DOHH2 (cell line): ENCODE data around the gene INSRR.

ENCODE experiments used
- EZH2phosphoT487 ChIP-seq: fragments of 200-600 bp; sonication (generic); IDR thresholded peaks from 2 replicates; pipeline ENCODE4 v1.6.1; 2017; ENCODE audit warnings: borderline replicate concordance, mild to moderate bottlenecking, antibody characterized with exemption, low read length, moderate library complexity, mixed read lengths
- TF ChIP-seq, protein P1 (sequence below): fragments of 200-600 bp; sonication (generic); IDR thresholded peaks from one replicate; pipeline ENCODE4 v1.5.1; 2014; ENCODE audit warnings: antibody characterized with exemption, mild to moderate bottlenecking, low read depth, low read length; ENCODE audit not compliant: poor library complexity, severe bottlenecking

GRCh38 chr1:156847591-156848460 lies 11.1 kb downstream of the INSRR start:
- TF ChIP-seq, protein P1, sequence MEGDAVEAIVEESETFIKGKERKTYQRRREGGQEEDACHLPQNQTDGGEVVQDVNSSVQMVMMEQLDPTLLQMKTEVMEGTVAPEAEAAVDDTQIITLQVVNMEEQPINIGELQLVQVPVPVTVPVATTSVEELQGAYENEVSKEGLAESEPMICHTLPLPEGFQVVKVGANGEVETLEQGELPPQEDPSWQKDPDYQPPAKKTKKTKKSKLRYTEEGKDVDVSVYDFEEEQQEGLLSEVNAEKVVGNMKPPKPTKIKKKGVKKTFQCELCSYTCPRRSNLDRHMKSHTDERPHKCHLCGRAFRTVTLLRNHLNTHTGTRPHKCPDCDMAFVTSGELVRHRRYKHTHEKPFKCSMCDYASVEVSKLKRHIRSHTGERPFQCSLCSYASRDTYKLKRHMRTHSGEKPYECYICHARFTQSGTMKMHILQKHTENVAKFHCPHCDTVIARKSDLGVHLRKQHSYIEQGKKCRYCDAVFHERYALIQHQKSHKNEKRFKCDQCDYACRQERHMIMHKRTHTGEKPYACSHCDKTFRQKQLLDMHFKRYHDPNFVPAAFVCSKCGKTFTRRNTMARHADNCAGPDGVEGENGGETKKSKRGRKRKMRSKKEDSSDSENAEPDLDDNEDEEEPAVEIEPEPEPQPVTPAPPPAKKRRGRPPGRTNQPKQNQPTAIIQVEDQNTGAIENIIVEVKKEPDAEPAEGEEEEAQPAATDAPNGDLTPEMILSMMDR: no peak
- TF ChIP-seq EZH2phosphoT487: no peak
